HG03442 (cell line): Measurements from ENCODE around the gene DUSP28.
"Not testable (repeated sequence)": the region's sequence is repeated elsewhere in the genome, so short reads cannot be mapped to it uniquely, and the experiment has no call there.

ENCODE experiments used
- ATAC-seq: cut with Tn5 transposase; IDR thresholded peaks from one replicate; pipeline ENCODE4 v1.9.1; 2021; ENCODE audit warnings: mild to moderate bottlenecking, moderate library complexity; ENCODE audit not compliant: unreplicated experiment

Gene DUSP28

DNA sequence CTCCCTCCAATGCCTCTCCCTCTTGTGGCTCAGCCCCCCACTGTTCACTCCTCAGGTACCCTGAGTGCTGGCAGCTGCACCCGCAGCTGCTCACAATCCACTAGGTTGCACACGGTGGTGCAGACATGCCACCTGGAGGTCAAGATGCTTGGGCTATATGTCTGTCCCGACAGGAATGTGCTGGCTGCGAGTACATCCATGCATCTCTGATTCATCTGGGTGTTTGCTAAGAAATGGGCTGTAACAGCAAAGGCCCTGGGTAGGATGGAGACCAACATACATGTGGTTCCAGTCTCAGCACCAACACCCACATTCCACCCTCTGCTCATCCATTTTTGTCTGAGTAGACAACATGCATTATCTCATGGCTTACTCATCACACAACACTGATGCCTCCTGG is 33.6 kb upstream of the DUSP28 start:
- ATAC-seq: no peak

GRCh38 chr2:240527153-240527750 is 32.9 kb upstream of the DUSP28 start:
- no peak for ATAC-seq

GRCh38 chr2:240528406-240529040 is 31.6 kb upstream of the DUSP28 start:
- ATAC-seq: no peak

DNA sequence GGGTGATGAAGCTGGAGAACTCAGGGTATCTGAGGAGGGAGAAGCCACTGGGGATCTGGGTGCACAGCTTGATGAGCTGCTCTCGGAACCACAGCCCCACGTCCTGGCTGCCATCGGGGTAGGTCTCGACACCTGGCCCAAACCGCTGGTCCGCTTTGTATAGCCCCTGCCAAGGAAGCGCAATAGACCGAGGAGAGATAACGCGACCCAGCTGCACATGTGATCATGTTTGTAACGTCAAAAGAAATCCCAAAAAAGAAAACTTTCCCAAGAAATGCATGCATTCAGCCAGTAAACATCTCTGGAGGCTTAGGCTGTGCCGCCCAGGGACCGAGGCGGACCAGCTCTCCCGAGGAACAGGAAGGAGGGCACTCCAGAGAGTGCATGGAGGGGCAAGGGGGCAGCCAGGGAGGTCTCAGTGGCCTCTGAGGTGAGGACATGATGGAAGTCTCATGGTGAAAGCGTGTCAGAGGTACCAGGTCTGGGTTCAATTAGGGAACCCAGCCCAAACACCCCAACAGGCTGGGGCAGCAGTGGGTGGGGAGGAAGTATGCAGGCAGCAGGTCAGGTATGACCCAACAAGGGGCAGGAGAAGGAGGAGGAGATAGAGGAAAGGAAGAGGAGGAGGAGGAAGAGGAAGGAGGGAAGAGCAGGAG is 30.7 kb upstream of the DUSP28 start:
- ATAC-seq: no peak

DNA sequence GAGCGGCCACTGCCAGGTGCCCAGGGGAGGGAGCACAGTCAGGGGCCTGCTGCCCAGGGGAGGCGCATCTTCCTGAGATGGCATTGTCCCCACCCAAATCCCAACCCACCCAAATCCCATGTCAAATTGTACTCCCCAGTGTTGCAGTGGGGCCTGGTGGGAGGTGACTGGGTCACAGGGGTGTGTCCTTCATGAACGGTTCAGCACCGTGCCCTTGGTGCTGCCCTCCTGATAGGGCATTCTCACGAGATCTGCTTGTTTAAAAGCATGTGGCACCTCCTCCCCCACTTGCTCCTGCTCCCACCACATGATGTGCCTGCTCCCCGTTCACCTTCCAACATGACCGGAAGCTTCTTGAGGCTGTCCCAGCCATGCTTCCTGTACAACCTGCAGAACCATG is 30.0 kb upstream of the DUSP28 start:
- ATAC-seq: no peak

GRCh38 chr2:240531038-240531437 is 29.1 kb upstream of the DUSP28 start:
- ATAC-seq: no peak

DNA sequence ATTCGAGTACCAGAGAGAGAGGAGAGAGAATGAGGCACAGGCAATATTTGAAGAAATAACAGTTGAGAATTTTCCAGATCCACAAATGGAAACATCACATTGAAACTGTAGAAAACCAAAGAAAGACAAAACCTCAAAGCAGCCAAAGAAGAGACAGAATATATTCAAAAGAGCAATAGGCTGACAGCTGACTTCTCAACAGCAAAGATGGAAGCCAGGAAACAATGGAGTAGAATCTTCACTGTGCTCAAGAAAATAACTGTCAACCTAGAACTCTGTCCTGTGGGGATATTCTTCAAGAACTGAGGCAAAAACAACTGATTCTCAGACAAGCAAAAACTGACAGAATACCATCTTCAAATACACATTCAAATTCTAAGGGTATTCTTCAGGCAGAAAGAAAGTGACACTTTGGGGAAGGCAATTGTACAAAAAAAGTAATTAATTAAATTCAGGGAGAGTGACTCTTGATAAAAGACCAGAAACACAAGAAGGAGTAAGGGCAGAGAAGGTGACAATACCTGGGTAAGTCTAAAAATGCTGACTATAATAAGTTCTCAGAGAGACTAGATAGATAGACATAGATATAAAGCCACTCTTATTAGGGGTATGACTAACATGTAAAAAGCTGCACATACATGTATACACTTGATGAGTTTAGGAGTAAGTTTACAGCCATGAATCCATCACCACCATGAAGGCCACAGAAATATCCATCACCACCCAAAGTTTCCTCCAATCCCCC is 28.0 kb upstream of the DUSP28 start:
- ATAC-seq: no peak

DNA sequence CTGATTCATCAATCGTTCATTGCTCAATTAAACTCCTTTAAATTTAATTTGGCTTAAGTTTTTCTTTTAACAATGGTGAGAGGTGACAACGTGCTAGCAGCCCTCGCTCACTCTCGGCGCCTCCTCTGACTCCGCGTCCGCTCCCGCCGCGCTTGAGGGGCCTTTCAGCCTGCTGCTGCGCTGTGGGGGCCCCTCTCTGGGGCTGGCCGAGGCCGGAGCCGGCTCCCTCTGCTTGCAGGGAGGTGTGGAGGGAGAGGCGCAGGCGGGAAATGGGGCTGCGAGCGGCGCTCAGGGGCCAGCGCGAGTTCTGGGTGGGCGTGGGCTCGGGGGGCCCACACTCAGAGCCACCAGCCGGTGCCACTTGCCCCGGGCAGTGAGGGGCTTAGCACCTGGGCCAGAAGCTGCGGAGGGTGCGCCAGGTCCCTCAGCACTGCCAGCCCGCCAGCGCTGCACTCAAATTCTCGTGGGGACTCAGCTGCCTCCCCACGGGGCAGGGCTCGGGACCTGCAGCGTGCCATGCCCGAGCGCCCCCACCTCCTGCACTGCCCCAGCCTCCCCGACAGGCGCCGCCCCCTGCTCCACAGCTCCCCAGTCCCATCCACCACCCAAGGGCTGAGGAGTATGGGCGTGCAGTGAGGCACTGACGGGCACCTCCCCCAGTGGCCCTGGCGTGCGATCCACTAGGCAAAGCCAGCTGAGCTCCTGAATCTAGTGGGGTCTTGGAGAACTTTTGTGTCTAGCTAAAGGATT is 22.0 kb upstream of the DUSP28 start:
- ATAC-seq: no peak

GRCh38 chr2:240539101-240539500 is 21.1 kb upstream of the DUSP28 start:
- not testable (repeated sequence) for ATAC-seq

- ATAC-seq: no peak
Measured at GRCh38 chr2:240539906-240540305, 20.3 kb upstream of the DUSP28 start.

- ATAC-seq: no peak
Measured at GRCh38 chr2:240551288-240551687, 8.9 kb upstream of the DUSP28 start.

DNA sequence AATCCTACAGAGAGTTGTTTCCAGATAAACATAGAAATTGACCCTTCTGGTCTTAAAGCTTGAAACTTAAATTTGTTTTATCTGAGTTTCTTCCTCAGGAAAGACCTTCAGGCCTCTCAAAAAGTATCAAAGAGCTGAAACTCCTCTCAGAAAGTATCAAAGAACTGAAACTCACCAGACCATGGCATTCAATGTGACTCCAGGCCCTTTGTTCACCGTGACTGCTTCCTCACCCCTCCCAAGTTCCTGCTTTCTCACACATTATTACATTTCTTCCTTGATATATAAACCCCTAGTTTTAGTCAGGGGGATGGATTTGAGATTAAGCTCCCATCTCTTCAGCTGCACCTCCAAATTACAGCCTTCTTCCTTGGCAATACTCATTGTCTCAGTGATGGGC is 8.3 kb upstream of the DUSP28 start:
- ATAC-seq: no peak

- ATAC-seq: no peak
Measured at GRCh38 chr2:240553956-240554480, 6.1 kb upstream of the DUSP28 start.

DNA sequence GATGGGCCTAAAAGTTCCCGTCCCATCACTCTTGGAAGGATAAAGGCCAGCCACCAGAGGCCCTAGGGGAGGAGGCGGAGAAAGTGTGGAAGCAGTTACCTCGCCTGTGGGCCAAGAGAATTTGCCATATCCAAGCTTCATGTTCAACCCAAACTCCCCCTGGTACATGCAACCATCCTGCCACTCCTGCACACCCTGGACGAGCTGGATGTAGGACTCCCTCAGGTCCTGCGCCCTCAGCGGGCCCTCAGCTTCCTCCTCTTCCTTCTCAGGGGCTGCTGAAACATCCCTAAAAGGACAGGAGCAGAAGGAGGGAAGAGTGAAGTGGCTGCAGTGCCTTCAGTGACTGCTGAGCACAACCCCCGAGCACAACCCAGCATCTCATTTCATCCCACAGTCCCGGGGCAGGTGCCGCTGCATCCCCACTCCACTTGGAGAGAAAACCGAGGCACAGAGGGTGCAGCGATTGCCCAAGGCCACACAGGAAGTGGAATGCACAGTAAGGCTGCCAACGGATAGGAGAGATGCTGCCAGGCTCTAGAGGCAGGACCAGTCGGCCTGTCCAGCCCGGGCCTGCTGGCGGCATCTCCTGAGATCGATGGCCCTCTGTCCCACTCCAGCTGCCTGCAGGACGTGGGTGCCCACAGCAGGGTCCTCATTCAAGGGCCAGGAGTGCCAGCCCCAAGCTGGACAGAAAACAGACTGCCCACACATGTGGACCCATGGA is 5.2 kb upstream of the DUSP28 start:
- ATAC-seq: no peak

GRCh38 chr2:240555541-240556250 is 4.5 kb upstream of the DUSP28 start:
- no peak for ATAC-seq

- no peak for ATAC-seq
Measured at GRCh38 chr2:240556553-240557100, 3.5 kb upstream of the DUSP28 start.

- no peak for ATAC-seq
Measured at GRCh38 chr2:240557101-240557751, 2.9 kb upstream of the DUSP28 start.

- ATAC-seq: no peak
Measured at GRCh38 chr2:240557808-240558207, 2.3 kb upstream of the DUSP28 start, which contains the start of gene ANKMY1. Gene ANKMY1, minus strand, starts transcription at chr2:240557988. Its CDS starts 653 bp downstream, at chr2:240557335.
